Lung (tissue), 12 donors: ENCODE measurements around the gene ISLR2. TPM values are rescaled to one million over a fixed set of nuclear protein-coding genes. Genes with fewer than 3 reads are reported as not detected.

Experiments used
- ATAC-seq: fragments of 200-7000 bp; cut with Tn5 transposase; one replicate; pipeline ENCODE4 v1.9.1; 2020; ENCODE audit warnings: moderate number of reproducible peaks; ENCODE audit not compliant: insufficient read depth, low FRiP score
- DNase-seq, 3 donors: peaks; one replicate each; pipeline ENCODE4 v3.0.0-alpha.2; 2013 to 2017
- H3K27ac ChIP-seq, 2 donors: one replicate each; pipeline ENCODE4 v1.5.1; 2013; ENCODE audit warnings: mild to moderate bottlenecking in 2 of 2, moderate library complexity in 2 of 2, control low read depth in 1 of 2, inconsistent platforms in 1 of 2, low read depth in 1 of 2, low read length in 1 of 2
- H3K27me3 ChIP-seq, 3 donors: one replicate each; pipeline ENCODE4 v1.5.1; 2013; ENCODE audit warnings: low read length in 2 of 3; ENCODE audit not compliant: control insufficient read depth in 3 of 3, insufficient read depth in 3 of 3
- H3K36me3 ChIP-seq, 4 donors: one replicate each; pipeline ENCODE4 v1.5.1; 2013; ENCODE audit warnings: low read length in 4 of 4, mild to moderate bottlenecking in 1 of 4, moderate library complexity in 1 of 4; ENCODE audit not compliant: control insufficient read depth in 4 of 4, insufficient read depth in 4 of 4
- H3K4me1 ChIP-seq, 5 donors: one replicate each; pipeline ENCODE4 v1.5.1; 2013; ENCODE audit warnings: low read length in 5 of 5, mild to moderate bottlenecking in 2 of 5, moderate library complexity in 1 of 5; ENCODE audit not compliant: control insufficient read depth in 5 of 5, insufficient read depth in 5 of 5
- H3K4me3 ChIP-seq: one replicate; pipeline ENCODE4 v1.5.1; 2013; ENCODE audit warnings: mild to moderate bottlenecking, control low read depth, moderate library complexity
- H3K9ac ChIP-seq, 2 donors: one replicate each; pipeline ENCODE4 v1.5.1; 2013; ENCODE audit warnings: low read length in 2 of 2, control low read depth in 1 of 2; ENCODE audit not compliant: insufficient read depth in 1 of 2
- H3K9me3 ChIP-seq, 4 donors: one replicate each; pipeline ENCODE4 v1.5.1; 2013; ENCODE audit warnings: low read length in 3 of 4, mild to moderate bottlenecking in 1 of 4, moderate library complexity in 1 of 4; ENCODE audit not compliant: control insufficient read depth in 4 of 4, insufficient read depth in 3 of 4
- WGBS, 2 donors: extraction: QIAGEN DNeasy Blood & Tissue Kit; methylation state at CpG; one replicate each; pipeline ENCODE4 v1.1.7; 2013; 5-methylcytosine and 5-hydroxymethylcytosine counted together
- polyA plus RNA-seq, 2 donors: library from polyadenylated mRNA; stranded (reverse); fragments of 200-250 nt; gene quantifications; one replicate each; pipeline ENCODE4 v1.2.1, GENCODE V29; 2013
- total RNA-seq, 2 donors: library from RNA; depleted of rRNA in 1 of 2; stranded (reverse); fragments of >200 nt in 1 of 2; gene quantifications; one replicate each; pipeline ENCODE4 v1.2.1, GENCODE V29; 2014 to 2021
- TF ChIP-seq, protein P1 (sequence below): IDR thresholded peaks from 2 replicates; pipeline ENCODE4 v1.5.1; 2012; ENCODE audit warnings: mild to moderate bottlenecking; ENCODE audit errors: control extremely low read depth, extremely low read depth
- donor health status: control.
- donor health status: control.
- donor health status: Bipolar disorder and iron deficiency.
- donor health status: healthy.
- donor health status: DM: yes; HTN: yes; CAD: no.

ISLR2 gene
- total and polyA plus RNA-seq, 4 donors = 0.31 to 10.2 (median 0.41) TPM

DNA sequence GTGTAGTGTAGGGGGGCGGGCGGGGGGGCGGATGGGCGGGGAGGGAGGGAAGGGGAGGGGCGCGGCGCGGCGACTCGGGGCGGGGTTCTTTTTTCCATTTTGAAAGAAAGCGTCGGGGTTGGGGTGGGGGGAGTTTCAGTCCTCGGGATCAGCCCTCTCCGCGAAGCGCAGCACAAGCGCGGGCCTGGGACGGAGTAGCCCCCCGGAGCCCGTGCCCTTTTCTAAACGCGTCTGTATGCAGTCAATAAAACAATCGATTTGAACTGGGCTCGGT, 6.1 kb downstream of the ISLR2 start:
- Histone ChIP-seq H3K9me3 (peaks cover 0 to 8% (median 0%) of the 10 kb centered on the region in 4 donors), H3K27me3 (peaks cover 8 to 69% (median 30%) of the 10 kb centered on the region in 3 donors), H3K36me3 (no peaks in the 10 kb centered on the region), H3K4me1 (peaks cover 0 to 23% (median 5%) of the 10 kb centered on the region in 5 donors), H3K27ac (peak overlapping the region; percentile 11 to 58), H3K4me3 (no peak overlapping the region), H3K9ac (peak overlapping the region in 1 of 2 donors; percentile 34)
- 2 to 3% methylated on average over 23 to 24 of the region's 26 CpGs for WGBS, 2 donors
- DNase-seq = no peak
- TF ChIP-seq, protein P1, sequence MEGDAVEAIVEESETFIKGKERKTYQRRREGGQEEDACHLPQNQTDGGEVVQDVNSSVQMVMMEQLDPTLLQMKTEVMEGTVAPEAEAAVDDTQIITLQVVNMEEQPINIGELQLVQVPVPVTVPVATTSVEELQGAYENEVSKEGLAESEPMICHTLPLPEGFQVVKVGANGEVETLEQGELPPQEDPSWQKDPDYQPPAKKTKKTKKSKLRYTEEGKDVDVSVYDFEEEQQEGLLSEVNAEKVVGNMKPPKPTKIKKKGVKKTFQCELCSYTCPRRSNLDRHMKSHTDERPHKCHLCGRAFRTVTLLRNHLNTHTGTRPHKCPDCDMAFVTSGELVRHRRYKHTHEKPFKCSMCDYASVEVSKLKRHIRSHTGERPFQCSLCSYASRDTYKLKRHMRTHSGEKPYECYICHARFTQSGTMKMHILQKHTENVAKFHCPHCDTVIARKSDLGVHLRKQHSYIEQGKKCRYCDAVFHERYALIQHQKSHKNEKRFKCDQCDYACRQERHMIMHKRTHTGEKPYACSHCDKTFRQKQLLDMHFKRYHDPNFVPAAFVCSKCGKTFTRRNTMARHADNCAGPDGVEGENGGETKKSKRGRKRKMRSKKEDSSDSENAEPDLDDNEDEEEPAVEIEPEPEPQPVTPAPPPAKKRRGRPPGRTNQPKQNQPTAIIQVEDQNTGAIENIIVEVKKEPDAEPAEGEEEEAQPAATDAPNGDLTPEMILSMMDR = no peak
- no peak for ATAC-seq

DNA sequence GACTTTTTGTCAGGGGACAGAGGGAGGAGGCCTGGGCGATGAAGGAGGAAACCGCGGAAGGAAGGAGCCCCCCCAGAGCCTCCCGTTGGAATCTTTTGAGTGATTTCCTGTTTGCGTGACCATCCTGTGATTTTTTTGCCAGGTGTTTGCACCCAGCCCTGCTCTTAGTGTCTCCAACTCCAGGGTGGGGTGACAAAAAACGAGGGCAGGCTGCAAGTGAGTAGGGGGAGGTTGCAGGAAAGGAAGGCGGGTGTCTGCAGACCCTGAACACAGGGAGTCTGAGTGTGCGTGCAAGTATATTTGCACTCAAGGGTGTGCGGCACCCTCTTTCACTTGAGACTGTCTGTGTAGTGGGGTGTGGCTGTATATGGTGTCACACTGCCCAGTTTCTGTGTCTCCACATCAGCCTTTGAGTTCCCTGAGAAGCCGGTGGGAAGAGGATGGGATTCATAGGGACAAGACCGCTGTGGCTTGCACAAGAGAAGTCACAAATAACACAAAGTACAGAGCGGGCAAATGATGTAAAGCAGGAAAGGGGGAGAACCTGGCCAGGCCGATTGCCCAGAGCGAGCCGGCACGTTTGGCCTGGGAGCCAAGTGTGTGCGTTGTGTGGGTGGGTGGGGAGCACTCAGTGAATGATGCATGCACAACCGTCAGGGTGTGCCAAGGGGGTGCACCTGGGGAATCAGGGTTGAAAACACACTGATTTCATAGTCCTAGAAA, 6.6 kb downstream of the ISLR2 start:
- Histone ChIP-seq H3K27ac (peak overlapping the region; percentile 11 to 58), H3K9me3 (peaks cover 0 to 8% (median 0%) of the 10 kb centered on the region in 4 donors), H3K4me1 (peaks cover 0 to 23% (median 5%) of the 10 kb centered on the region in 5 donors), H3K27me3 (peaks cover 8 to 64% (median 25%) of the 10 kb centered on the region in 3 donors), H3K36me3 (no peaks in the 10 kb centered on the region), H3K9ac (peak overlapping the region in 1 of 2 donors; percentile 34), H3K4me3 (no peak overlapping the region)
- DNase-seq (peak in 2 of 3 donors; percentile 62 to 67), ATAC-seq (no peak)
- 11 to 12% methylated on average over 18 of the region's 18 CpGs for WGBS, 2 donors
- TF ChIP-seq, protein P1 = no peak

DNA sequence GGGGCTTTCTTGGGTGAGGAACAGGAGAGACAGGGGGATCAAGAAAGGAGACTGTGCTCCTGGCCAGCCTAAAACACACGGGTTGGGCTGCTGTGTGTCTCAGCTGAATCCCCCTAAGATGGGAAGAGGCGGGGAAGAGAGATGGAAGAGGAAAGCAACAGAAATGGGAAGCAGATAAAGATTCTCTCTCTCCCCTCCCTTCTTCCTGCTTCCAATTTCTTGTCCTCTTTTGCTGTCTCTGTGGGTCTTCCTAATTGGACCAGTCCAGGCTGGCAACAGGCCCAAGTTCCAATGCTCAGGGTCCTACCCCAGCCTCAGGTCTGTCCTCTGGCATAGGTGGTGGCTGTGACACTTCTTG, 7.1 kb downstream of the ISLR2 start:
- H3K27me3 ChIP-seq = peaks cover 8 to 58% (median 21%) of the 10 kb centered on the region in 3 donors
- ATAC-seq = no peak
- H3K9me3 ChIP-seq = peaks cover 0 to 8% (median 0%) of the 10 kb centered on the region in 4 donors
- H3K9ac ChIP-seq = no peak overlapping the region
- 64 to 65% methylated on average over 2 of the region's 2 CpGs for WGBS, 2 donors
- H3K27ac ChIP-seq = no peak overlapping the region
- no peaks in the 10 kb centered on the region for H3K36me3 ChIP-seq
- peaks cover 0 to 23% (median 5%) of the 10 kb centered on the region in 5 donors for H3K4me1 ChIP-seq
- no peak overlapping the region for H3K4me3 ChIP-seq
- DNase-seq = peak in 1 of 3 donors; percentile 20
- TF ChIP-seq, protein P1 = no peak

DNA sequence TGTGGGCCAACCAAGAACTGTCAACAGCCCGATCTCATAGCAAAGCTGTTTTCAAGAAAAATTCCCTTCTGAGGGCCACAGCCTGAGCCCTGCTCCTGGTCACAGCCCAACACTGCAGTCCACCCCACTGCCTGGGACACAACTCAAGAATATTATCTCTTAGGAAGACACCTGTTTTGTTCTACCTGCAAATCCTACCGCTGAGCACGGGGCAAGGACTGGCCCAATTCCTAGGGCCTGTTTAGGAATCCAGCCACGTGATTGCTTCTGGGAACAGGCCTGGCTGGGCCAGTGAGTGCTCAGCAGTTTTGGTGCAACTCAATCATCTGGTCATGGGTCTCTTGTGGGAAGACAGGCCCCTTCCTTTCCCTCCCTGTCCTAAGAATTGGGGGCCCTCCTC, 8.3 kb downstream of the ISLR2 start:
- Histone ChIP-seq H3K9ac (no peak overlapping the region), H3K4me3 (no peak overlapping the region), H3K36me3 (no peaks in the 10 kb centered on the region), H3K27me3 (peaks cover 2 to 47% (median 12%) of the 10 kb centered on the region in 3 donors), H3K4me1 (peaks cover 0 to 23% (median 5%) of the 10 kb centered on the region in 5 donors), H3K9me3 (no peaks in the 10 kb centered on the region), H3K27ac (no peak overlapping the region)
- no peak for DNase-seq
- WGBS, 2 donors = 85 to 91% methylated on average over 4 of the region's 4 CpGs
- TF ChIP-seq, protein P1 = no peak
- no peak for ATAC-seq
